HEK293T (cell line): ENCODE results near the gene INHBC.

Experiments used
- ARNT ChIP-seq: fragments of 450-650 bp; IDR thresholded peaks from 2 replicates; pipeline ENCODE4 v1.6.1; 2017; ENCODE audit warnings: mild to moderate bottlenecking
- BHLHE40 ChIP-seq: fragments of 450-650 bp; IDR thresholded peaks from 2 replicates; pipeline ENCODE4 v1.6.1; 2016; ENCODE audit warnings: mild to moderate bottlenecking, moderate library complexity, borderline replicate concordance
- ELF4 ChIP-seq: fragments of 450-650 bp; IDR thresholded peaks from 2 replicates; pipeline ENCODE4 v1.6.1; 2017; ENCODE audit warnings: antibody characterized with exemption
- FOXA1 ChIP-seq: fragments of 450-650 bp; IDR thresholded peaks from 2 replicates; pipeline ENCODE4 v1.6.1; 2016; ENCODE audit warnings: mild to moderate bottlenecking
- FOXK2 ChIP-seq: fragments of 450-650 bp; IDR thresholded peaks from 2 replicates; pipeline ENCODE4 v1.6.1; 2016; ENCODE audit warnings: mild to moderate bottlenecking
- FOXM1 ChIP-seq: fragments of 450-650 bp; IDR thresholded peaks from 2 replicates; pipeline ENCODE4 v1.6.1; 2017; ENCODE audit warnings: mild to moderate bottlenecking, borderline replicate concordance
- HDGF ChIP-seq: fragments of 450-650 bp; IDR thresholded peaks from 2 replicates; pipeline ENCODE4 v1.6.1; 2017; ENCODE audit warnings: antibody characterized with exemption, borderline replicate concordance
- LEF1 ChIP-seq: fragments of 450-650 bp; IDR thresholded peaks from 2 replicates; pipeline ENCODE4 v1.6.1; 2017; ENCODE audit warnings: mild to moderate bottlenecking, borderline replicate concordance
- NFRKB ChIP-seq: fragments of 450-650 bp; IDR thresholded peaks from 2 replicates; pipeline ENCODE4 v1.6.1; 2016; ENCODE audit warnings: mild to moderate bottlenecking, moderate library complexity
- SP1 ChIP-seq: fragments of 450-650 bp; IDR thresholded peaks from 2 replicates; pipeline ENCODE4 v1.6.1; 2017
- SUZ12 ChIP-seq: fragments of 450-650 bp; IDR thresholded peaks from 2 replicates; pipeline ENCODE4 v1.6.1; 2016; ENCODE audit warnings: mild to moderate bottlenecking
- ZNF384 ChIP-seq: fragments of 450-650 bp; IDR thresholded peaks from 2 replicates; pipeline ENCODE4 v1.6.1; 2016

DNA sequence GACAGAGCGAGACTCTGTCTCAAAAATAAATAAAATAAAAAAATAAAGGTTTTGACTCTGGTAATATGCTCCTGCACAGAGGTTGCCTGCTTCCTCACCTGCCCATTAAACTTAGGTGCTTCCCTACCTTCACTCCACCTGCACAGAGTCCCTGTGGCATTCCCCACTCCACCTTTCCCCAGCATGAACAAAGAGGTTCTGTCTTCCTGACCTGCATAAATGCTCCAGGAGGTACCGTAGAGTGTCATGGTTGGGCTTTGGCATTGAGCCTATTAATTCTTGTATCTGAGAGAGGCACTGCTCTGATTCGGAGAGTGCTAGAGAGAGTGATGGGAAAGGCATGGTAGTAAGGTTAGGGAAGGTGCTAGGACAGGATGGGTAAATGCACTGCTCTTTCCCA lies 38.8 kb downstream of the INHBC start:
- TF ChIP-seq FOXA1 (no peak), FOXM1 (no peak), BHLHE40 (no peak), LEF1 (no peak), HDGF (no peak), SP1 (no peak), FOXK2 (no peak), ELF4 (no peak), NFRKB (no peak), SUZ12 (no peak), ZNF384 (no peak), ARNT (no peak)
